22Rv1 (cell line): ENCODE results near the gene TNFRSF19.
A peak's percentile ranks its signal among the peaks of the same experiment; 100 is the strongest.

Source experiments
- H3K27ac ChIP-seq: fragments of 450-650 bp; 2 replicates; pipeline ENCODE4 v1.5.1; 2017
- CTCF ChIP-seq: fragments of 450-650 bp; IDR thresholded peaks from 2 replicates; pipeline ENCODE4 v1.5.1; 2017; ENCODE audit warnings: mild to moderate bottlenecking
- ZFX ChIP-seq: fragments of 450-650 bp; IDR thresholded peaks from 2 replicates; pipeline ENCODE4 v1.6.1; 2017; ENCODE audit warnings: antibody characterized with exemption, borderline replicate concordance

Gene TNFRSF19

GRCh38 chr13:23557733-23558132, 12.5 kb upstream of the TNFRSF19 start:
- TF ChIP-seq ZFX (no peak), CTCF (no peak)
- H3K27ac ChIP-seq, result no peak overlapping the region

- H3K27ac ChIP-seq, result 0 out of 2 replicates have a peak overlapping the region, but pooled peaks have one; percentile 2
- TF ChIP-seq ZFX, result no peak
- no peak for TF ChIP-seq CTCF
Observed at GRCh38 chr13:23558675-23559536, 11.3 kb upstream of the TNFRSF19 start.

GRCh38 chr13:23560571-23561089, 9.6 kb upstream of the TNFRSF19 start:
- TF ChIP-seq ZFX, result no peak
- no peak for TF ChIP-seq CTCF
- no peak overlapping the region for H3K27ac ChIP-seq

- TF ChIP-seq CTCF, result no peak
- no peak for TF ChIP-seq ZFX
- no peak overlapping the region for H3K27ac ChIP-seq
Observed at GRCh38 chr13:23561261-23561660, 9.0 kb upstream of the TNFRSF19 start.

- no peak overlapping the region for H3K27ac ChIP-seq
- no peak for TF ChIP-seq ZFX
- no peak for TF ChIP-seq CTCF
Observed at GRCh38 chr13:23563085-23563845, 6.9 kb upstream of the TNFRSF19 start.

- no peak for TF ChIP-seq CTCF
- TF ChIP-seq ZFX, result no peak
- no peak overlapping the region for H3K27ac ChIP-seq
Observed at GRCh38 chr13:23567906-23568460, 2.2 kb upstream of the TNFRSF19 start.

GRCh38 chr13:23570921-23571315, 706 bp downstream of the TNFRSF19 start:
- H3K27ac ChIP-seq, result no peak overlapping the region
- TF ChIP-seq ZFX (no peak), CTCF (no peak)
